HG03045 (cell line): ENCODE measurements around the gene RBMS3.

ENCODE experiments used
- ATAC-seq: cut with Tn5 transposase; IDR thresholded peaks from one replicate; pipeline ENCODE4 v1.9.1; 2021; ENCODE audit warnings: mild to moderate bottlenecking, moderate library complexity; ENCODE audit not compliant: unreplicated experiment

RBMS3 gene

GRCh38 chr3:29606416-29606815 is 325.5 kb downstream of the RBMS3 start:
- no peak for ATAC-seq

DNA sequence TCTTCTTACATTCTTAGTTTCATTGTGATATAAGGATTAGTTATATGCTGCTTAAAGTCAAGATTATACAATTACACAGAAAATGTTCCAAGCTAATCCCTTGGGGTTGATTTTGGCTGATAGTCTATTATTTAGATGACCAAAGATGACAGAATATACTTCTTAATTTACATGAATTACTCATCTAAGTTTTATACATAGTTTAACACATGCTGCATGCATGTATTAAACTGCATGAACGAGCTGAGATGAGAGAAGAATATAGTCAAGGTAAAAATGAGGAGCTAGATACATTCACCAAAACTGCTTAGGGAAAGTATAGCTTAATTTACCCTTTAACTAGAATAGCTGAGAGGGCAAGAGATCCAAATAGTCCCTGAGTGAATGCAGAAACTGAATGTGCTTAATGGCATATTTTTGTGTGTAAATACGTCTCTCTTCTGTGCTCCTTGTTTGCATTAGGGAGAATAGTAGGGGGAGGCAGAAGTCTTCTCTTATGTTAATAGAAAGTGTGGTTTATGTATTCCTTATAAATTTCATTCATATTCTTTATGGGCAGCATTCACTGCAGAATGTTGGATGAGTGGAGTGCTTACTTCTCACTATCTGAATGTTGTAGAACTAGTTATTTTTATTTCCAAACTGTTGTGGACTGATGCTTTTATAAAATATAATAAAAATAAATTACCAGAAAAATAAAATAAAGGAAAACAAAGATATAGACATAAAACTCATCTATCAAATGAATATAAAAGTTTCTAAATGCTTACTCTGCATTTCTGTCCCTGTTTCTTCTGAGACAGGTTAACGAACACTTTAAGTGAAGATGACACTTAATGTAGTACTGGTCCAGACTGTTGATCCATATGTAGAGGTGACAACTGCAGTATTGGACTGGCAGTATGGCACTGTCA is 327.8 kb downstream of the RBMS3 start:
- no peak for ATAC-seq

GRCh38 chr3:29609328-29609811 is 328.5 kb downstream of the RBMS3 start:
- ATAC-seq: no peak

- no peak for ATAC-seq
Measured at GRCh38 chr3:29610781-29611180, 329.9 kb downstream of the RBMS3 start.

- ATAC-seq: no peak
Measured at GRCh38 chr3:29611252-29611651, 330.4 kb downstream of the RBMS3 start.

DNA sequence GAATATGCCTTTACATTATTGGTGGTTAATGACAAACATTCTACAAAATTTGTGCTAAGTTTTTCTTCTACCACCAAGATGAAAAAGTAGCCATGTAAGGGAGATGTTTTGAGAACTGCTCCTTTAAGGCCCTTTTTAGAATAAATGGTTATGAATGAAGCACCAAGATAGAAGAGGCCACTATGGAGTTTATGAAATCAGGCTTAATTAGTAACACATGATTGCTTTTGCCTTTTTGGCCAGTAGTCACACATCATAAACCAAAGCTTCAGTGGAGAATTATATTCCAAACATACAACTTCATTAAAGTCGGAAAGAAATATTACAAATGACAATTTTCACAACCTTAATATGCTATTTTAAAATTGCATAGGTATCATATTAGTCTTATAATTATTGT is 331.7 kb downstream of the RBMS3 start:
- no peak for ATAC-seq

DNA sequence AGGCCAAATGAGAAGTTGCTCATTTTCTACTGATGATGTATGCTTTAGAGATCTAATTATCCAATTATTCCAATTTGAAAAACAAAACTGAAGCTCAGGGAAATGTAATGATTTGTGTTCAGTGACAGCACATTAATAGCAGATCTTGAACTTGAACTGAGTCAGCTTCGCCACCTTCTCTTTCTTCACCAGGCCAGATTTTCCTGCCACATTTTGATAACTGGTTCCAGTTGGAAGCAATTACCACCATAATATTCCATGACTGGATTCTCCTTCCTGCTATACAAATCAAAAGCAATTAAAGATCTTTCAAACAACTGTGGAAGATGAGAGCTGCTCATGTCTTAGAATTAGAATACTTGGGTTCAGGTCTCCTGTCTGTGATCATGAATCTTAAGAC is 334.1 kb downstream of the RBMS3 start:
- no peak for ATAC-seq

- no peak for ATAC-seq
Measured at GRCh38 chr3:29618395-29619282, 337.8 kb downstream of the RBMS3 start.

- ATAC-seq: no peak
Measured at GRCh38 chr3:29619676-29620075, 338.8 kb downstream of the RBMS3 start.

DNA sequence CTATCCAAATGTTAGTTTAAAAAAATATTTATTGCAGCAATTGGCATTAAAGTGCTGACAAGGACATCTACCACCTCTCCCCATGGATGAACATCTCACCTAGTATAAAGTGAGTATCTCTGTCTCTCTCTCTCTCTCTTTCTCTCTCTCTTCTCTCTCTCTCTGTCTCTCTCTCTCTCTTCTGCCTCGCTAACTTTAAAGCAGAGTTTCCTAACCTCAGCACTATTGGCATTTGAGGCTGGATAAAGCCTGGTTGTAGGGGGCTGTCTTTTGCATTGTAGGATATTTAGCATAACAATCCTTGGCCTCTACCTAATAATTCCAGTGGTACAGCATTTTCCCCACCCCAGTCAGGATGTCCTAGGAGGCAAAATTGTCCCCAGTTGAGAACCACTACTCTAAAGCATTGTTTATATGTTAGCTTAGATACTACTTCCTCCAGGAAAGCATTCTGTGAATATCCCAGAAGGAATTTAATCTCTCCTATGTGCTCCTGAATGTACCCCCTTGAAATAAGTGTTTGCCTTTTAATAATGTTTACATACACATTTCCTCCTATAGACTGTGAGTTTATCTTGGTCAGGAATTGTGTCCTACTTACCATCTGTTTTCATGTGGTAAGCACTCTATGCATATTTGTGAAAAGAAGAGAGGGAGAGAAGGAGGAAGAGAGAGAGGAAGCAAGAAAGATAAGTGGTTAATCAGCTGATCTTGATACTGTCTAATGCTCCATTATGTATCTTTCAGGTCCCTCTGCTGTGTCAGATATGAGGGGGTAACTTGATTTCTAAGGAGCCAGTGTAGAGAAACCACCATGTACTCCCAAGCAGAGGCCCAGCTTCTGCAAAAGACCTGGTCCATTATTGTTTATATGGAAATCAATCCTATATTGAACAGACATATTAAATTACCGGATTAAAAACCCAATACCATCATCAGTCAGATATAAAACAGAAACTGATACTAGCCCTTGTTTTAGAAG is 346.6 kb downstream of the RBMS3 start:
- ATAC-seq: no peak

DNA sequence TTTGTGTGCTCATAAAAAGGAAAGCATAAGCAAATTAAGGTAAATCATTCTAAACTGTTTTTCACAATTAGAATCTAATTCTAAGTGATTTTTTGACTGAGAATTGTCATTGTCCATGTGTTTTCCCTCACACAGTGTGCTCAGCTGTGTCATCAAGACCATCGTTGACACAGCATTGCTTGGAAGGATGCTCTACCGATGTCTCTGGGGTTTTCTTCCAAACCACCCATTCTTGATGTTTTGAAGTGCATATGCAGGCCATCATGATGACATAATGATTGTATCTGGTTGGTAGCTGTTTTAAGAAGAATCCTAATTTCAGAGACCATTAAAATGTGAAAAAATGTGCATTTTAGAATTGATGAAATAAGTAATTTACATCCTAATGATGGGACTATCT is 347.9 kb downstream of the RBMS3 start:
- no peak for ATAC-seq

DNA sequence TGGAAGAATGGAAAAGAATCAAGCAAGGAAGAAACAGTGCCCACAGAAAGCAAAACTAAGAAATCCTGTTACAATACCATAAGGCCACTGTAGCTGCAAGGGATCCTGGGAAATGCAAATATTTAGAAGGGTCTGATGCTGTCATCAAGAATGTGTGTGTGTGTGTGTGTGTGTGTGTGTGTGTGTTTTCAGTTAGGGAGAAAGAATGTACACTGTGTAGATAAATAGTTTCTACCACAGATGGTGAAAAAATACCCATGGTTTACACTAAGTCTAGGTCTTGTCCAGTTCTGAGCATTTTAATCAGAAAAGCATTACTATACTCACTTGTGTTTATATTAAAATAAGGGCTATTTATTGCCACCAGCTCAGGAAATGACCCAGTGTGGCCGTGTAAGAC is 355.0 kb downstream of the RBMS3 start:
- ATAC-seq: no peak

- no peak for ATAC-seq
Measured at GRCh38 chr3:29637068-29637467, 356.2 kb downstream of the RBMS3 start.

DNA sequence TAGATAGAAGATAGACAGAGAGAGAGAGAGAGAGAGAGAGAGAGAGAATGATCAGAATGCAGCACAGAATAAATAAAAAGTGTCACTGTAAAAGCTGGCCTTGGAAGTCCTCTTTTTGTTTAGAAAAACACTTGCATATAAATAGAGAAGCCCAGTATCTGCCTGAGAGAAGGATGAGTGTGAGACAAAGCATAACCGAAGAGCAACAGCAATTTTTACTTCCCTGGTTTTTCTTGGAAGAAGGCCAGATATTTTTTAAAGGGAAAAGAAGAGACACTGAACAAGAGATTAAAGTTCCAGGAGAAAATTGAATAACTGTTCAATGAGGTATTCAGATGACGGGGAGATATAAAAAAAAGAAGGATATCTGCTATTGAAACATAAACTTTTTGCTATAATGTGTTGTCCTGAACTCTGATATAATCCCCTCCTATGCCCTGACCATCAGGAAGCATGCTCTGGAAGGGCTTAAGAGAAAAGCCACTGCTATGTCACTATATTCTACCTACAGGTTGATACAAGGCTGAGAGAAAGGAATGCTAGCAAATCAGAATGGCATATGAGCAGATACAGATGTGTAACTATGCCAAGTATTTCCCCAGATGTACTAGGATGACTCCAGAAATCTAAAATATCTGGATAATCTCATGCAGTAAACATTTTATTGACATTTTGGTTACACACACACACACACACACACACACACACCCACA is 358.9 kb downstream of the RBMS3 start:
- no peak for ATAC-seq

- ATAC-seq: no peak
Measured at GRCh38 chr3:29642393-29643033, 361.6 kb downstream of the RBMS3 start.

- no peak for ATAC-seq
Measured at GRCh38 chr3:29643034-29643425, 362.2 kb downstream of the RBMS3 start.

GRCh38 chr3:29644261-29644660 is 363.4 kb downstream of the RBMS3 start:
- ATAC-seq: no peak

GRCh38 chr3:29644956-29645636 is 364.2 kb downstream of the RBMS3 start:
- ATAC-seq: no peak

DNA sequence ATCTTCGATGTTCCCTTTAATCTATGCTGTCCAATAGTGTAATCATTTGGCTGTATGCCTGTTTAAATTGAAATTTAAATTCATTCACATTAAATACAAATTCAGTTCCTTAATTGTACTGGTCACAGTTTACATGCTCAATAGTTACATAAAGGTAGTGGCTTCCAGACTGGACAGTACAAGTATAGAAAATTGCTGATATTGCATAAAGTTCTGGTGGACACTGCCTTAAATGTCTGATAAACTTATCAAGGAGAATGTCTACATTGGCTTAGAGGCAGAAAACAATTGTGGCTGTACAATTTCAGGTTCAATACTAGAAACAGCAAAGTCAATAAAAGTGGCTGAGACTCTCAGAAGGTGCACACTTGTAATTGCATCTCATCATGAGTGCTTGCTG is 365.2 kb downstream of the RBMS3 start:
- ATAC-seq: no peak
